GM18861 (cell line): ENCODE data around the gene CARMIL3.
"Not testable (repeated sequence)": the region's sequence is repeated elsewhere in the genome, so short reads cannot be mapped to it uniquely, and the experiment has no call there.

ENCODE experiments used
- ATAC-seq: cut with Tn5 transposase; IDR thresholded peaks from one replicate; pipeline ENCODE4 v1.9.1; 2021; ENCODE audit not compliant: unreplicated experiment

The CARMIL3 gene

DNA sequence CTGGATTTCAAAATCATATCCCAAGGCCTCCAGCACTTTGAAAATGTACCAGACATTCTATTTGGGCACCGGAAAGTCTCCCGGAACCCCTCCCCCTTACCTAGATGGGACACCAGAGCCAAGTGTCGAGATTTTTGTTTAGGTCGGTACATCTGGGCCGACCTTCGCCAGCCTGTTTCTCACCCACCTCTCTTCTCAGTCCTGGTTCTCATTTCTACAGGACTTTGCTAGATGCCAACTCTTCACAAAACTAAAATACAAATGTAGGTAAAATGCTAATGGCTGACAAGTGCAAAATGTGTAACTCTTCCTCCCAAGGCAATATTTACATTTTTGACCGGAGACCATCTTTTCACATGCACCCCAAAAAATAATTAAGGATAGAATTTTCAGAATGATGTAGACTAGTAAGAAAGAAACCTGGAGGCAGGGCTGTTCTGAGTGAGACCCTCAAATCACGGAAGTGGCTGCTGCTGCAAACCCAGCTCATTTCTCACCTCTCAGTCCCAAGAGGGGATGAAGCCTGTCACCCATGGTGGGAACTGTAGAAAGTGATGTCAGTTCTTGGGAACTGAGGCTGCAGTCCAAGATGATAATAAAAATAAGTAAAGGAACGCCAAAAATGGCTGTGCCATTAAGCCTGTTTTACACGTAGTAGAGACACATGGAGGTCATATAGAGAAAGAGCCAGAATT is 14.7 kb upstream of the CARMIL3 start:
- not testable (repeated sequence) for ATAC-seq

DNA sequence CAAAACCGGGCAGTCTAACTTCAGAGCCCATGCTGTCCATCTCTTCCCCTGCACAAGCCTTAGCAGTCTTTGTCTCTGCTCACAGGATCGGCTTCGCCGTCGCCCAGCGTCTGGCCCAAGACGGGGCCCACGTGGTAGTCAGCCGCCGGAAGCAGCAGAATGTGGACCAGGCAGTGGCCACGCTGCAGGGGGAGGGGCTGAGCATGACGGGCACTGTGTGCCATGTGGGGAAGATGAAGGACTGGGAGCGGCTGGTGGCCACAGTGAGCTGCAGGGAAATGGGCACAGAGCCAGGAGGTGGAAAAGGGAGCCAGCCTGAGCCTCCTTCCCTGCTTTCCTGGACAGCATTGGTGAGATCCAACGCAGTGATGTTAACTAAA is 14.2 kb upstream of the CARMIL3 start:
- ATAC-seq: no peak

DNA sequence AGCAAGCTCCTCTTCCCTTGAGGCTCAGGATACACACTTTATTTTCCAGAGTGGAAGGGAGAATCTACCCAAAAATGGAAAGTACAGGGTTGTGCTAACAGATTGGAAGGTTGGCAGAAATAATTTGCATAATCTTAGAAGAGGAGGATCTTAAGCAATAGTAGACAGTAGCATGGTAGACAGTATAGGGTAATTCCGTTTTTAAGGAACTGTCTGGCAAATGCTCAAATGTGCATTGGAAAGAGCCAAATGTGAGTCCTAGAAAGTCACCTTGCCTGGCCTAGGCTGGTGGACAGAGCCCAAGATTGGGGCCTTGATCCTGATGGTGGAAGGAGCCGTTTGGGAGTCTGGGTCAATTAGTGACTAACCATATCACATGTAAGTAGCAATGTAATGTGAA is 13.1 kb upstream of the CARMIL3 start:
- no peak for ATAC-seq

DNA sequence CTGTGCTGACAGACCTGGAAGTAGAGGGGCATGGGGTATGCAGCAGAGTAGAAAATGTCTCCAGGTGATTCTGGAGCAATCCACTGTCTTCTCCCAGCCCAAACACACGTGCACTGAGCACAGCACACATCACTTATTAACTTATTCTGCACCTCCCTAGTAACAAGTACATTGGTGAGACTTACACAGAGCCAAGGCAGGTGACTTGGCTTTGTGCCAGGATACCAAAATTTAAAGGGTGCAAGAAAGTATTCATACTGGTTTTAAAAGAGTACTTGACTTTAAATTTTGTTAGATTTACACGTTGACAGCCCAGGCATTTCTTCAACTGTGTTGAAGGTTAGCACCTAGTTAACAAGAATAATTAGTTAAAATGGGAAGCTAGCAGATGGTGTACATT is 11.1 kb upstream of the CARMIL3 start:
- no peak for ATAC-seq

DNA sequence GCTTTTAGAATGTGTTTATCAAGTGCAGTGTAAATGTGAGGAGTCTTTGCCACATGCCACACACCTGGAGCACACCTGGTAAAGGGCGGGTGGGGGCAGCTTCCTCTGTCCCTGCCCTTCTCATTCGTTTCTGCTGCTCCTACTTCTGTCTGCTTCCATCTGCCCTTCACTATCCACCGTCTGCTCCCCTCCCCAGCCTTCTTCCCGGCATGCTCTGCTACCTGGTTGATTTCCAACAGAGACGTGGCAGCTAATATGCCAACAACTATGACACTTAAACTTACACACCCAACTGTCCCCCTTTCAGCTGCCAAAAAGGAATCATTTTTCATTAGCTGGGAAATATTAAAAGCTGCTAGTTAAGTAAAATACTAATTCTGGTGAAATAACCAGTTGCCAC is 9.1 kb upstream of the CARMIL3 start:
- ATAC-seq: no peak

DNA sequence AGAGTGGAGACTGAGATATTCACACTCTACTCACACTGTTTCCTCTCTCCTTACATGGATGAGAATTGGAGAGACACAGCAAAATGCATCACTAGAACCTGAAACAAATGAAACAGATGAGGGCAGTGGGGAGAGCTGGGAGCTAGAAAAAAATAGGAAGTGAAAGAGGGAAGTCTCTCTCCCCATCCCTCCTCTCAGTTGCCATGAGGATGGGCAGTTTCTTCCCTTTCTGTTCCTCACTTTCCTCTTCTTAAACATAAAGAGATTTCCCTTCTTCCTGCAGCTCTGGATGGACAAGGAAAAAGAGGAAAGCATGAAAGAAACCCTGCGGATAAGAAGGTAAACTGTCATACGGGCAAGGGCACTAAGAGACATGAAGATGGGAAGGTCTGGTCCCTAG is 2.8 kb upstream of the CARMIL3 start:
- not testable (repeated sequence) for ATAC-seq

DNA sequence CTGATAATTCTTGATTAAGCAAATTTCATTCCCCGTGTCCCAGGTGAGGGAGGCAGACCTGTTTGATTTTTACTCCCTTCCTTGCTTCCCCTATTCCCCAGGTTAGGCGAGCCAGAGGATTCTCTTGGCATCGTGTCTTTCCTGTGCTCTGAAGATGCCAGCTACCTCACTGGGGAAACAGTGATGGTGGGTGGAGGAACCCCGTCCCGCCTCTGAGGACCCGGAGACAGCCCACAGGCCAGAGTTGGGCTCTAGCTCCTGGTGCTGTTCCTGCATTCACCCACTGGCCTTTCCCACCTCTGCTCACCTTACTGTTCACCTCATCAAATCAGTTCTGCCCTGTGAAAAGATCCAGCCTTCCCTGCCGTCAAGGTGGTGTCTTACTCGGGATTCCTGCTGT is 1.1 kb upstream of the CARMIL3 start:
- not testable (repeated sequence) for ATAC-seq

DNA sequence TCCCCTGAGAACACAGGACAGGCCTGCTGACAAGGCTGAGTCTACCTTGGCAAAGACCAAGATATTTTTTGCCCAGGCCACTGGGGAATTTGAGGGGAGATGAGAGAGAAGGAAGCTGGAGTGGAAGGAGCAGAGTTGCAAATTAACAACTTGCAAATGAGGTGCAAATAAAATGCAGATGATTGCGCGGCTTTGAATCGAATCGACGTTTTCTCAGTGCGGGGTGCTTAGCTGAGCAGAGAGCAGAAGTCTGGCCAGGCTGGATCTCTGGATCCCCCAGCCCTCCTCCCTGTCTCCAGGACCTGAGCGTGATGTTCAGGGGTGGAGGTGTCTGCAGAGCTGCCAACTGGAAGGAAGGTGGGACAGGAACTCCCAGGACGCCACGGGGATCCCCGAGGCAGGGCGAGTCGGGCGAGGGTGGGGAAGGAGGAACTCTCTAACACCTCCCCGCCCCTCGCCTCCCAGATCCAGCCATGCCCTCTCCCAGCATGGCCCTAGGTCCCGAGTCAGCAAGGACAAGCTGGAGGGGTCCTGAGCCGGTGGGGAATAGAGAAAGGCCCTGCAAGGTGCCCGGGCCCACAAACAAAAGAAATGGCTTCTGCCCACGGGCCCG is 527 bp upstream of the CARMIL3 start:
- no peak for ATAC-seq

DNA sequence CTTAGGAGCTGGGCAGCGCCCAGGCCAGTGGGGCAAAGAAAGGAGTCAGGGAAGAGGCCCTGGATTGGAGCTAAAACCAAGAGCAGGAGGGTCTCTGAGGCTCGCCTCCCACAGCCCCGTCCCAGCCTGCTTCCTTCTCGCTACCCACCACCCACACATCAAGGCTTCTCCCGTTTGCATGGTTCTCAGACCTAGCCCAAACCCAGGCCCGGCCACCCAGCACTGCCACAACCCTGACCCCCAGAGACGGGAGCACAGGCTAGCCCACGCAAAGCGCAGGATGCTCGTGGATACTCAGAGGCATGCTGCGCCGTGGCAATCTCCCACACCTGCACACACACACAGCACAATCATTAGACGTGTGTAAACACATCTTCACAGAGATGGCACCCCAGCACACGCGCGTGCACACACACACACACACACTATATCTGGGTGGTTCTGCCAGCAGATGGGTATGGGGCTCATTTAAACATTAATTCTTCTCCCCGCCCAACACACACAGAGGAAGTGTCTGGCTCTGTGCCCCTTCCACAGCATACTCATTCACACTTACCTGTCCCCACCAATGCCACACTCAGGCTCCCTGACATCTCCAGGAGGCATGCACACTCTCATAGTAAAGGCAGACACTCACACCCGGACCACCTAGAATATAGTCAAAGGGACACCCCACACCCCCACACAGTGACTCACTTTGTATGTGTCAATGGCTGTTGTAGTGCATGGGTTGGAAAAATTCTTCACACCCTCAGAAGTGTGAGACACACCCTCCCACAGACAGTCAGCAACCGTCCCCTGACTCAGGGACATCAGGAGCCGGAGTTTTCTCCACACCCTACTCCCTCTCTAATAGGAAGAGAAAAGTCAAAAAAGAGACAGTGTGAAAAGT is 1.1 kb downstream of the CARMIL3 start:
- no peak for ATAC-seq

DNA sequence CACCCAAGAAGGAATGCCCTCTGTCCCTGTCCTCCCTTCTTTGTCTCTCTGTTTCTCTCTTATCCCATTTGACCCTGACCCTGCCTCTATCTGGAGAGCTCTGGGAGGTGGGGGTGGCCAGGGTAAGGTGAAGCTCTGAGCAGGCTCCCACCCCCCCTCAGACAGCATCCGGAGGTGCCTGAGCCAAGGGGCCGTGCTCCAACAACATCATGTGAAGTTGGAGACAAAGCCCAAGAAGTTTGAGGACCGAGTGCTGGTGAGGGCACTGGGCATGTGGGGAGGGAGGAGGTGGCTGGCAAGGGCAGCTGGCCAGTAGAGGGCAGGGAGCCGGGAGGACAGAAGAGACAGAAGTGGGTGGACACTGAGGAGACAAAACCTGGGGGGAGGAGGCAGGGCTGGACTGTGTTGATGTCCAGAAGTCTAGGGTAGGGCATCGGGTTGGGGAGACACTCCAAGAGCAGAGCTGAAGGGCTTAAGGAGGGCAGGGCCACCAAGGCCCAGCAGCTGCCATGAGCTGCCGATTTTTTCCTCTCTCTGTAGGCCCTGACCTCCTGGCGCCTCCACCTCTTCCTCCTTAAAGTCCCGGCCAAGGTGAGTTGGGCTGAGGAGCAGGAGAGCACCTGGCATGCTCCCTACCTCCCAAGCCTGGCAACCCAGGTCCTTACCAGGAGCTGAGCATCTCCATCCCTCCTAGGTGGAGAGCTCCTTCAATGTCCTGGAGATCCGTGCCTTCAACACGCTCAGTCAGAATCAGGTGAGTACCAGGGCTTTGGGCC is 1.9 kb downstream of the CARMIL3 start:
- no peak for ATAC-seq

DNA sequence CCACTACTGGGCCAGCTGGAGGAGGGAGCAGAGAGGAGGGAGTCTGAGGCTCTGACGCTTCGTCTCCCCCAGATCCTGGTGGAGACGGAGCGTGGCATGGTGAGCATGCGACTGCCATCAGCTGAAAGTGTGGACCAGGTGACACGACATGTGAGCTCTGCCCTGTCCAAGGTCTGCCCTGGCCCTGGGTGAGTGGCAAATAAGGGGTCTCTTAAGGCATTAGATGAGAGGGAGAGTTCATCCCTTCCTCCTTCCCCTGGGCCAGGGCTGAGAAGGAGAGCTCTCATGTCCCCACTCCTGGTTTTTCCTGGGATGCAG is 2.5 kb downstream of the CARMIL3 start:
- ATAC-seq: no peak

DNA sequence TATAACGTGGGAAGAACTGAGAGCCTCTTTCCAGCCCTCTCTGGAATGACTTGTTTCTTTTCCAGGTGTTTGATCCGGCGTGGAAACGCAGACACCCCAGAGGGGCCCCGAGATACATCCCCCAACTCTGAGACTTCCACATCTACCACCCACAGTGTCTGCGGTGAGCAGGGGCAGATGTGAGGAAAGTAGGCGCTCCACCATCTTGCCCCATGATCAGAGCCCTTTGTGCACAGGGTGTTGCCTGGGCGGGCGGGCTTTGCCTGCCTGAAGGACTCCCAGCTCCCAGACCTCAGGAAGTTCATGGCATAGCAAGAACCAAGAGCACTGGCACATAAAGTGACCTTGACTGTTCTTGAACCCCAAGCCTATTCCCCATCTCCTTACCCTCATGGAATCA is 2.8 kb downstream of the CARMIL3 start:
- no peak for ATAC-seq

DNA sequence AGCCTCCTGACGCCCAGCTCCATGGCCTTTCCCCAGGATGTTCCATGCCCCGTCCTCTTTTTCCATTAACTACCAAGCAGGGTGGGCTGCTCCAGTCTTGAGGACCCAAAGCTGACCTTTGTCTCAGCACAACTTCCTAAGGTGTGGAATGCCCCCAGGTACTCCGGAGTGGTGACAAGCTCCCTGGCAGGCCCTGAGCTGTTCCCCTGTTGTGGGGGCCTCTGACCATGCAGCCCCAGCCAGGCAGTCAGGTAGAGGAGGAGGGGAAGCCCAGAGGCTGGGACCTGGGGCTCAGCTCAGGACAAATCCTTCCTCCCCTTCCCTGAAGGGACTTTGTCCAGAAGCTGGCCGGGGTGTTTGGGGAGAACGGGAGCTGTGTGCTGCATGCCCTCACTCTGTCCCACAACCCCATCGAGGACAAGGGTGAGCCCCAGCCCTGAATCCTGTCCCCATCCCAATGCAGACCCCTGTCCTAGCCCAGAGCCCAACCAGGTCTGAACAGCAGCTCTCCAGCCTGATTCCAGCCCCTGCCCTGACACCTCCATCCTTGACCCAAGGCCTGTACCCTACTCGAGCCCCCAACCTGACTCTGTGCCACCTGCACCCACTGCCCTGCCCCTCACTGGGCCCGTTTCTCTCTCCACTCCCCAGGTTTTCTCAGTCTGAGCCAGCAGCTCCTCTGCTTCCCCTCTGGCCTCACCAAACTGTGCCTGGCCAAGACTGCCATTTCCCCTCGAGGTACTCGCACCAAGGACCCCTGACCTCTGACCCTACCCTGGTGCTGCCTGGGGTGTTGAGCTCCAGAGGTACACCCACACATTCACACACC is 4.4 kb downstream of the CARMIL3 start:
- no peak for ATAC-seq

DNA sequence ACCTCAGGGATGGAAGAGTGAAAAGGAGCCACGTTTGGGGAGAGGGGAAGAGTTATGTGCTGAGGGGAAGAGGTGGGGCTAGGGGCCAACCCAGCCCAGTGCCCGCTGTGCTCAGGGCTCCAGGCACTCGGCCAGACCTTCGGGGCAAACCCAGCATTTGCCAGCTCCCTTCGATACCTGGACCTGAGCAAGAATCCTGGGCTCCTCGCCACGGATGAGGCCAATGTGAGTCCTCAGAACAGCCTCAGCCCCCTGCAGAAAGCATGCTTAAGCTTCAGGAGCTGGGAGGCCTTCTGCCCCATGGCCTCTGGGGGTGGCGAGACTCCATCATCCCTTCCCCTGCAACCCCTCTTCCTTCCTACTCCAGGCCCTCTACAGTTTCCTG is 5.0 kb downstream of the CARMIL3 start:
- ATAC-seq: no peak

DNA sequence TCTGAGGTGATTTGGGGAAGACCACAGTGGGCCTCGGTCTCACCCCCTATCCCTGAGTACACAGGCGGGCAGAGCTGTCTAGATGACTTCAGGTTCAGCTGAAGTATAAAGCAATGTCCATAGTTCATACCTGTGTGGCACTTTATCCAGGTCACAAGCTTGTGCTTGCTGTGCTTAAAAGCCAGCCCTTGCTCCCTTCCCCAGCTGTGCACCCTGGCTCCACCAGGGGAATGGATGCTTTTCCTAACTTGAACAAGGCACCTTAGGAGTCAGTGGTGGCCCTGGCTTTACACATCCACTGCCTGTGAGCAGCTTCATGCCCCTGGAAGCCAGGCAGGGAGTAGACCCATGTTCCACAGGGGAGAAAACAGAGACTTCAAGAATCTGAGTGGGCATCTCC is 5.5 kb downstream of the CARMIL3 start:
- ATAC-seq: no peak

DNA sequence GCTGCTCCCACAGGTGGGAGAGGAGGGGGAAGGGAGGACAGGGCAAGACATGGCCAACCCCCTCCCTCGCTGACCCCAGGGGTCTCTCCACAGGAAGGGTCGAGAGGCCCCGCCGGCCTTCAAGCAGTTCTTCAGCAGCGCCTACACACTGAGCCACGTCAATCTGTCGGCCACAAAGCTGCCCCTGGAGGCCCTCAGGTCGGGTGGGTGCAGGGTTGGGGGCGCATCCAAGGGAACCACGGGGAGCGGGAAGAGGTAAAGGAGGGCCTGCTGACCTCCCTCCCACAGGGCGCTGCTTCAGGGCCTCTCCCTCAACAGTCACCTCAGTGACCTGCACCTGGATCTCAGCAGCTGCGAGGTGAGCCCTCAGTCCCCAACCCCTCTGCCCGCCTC is 6.1 kb downstream of the CARMIL3 start:
- no peak for ATAC-seq

DNA sequence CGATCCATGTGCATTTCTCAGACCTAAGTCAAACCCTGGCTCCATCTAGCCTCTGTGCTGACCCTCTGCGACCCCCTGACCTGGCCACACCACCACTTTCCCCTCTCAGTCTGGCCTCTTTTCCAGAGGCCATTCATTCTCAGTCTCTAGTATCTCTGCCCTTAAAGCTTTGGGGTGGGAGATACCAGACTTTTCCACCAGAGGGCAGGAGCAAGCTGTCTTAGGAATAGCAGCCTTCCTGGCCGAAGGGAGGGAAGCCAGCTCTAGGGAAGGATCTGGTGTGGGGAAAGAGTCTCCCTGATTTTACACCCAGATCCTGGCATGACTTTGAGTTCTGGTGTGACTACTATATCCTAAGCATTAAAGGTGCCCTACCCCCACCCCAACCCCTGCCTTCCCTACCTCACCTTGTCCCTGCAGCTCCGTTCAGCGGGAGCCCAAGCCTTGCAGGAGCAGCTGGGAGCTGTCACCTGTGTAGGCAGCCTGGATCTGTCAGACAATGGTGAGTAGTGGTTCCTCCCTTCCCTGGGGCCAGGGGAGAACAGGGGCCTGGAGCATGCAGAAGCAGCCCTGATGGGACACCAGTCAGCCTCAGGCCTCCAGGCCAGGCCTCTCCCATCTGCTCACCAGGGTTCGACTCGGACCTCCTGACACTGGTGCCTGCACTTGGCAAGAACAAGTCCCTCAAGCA is 6.6 kb downstream of the CARMIL3 start:
- no peak for ATAC-seq

DNA sequence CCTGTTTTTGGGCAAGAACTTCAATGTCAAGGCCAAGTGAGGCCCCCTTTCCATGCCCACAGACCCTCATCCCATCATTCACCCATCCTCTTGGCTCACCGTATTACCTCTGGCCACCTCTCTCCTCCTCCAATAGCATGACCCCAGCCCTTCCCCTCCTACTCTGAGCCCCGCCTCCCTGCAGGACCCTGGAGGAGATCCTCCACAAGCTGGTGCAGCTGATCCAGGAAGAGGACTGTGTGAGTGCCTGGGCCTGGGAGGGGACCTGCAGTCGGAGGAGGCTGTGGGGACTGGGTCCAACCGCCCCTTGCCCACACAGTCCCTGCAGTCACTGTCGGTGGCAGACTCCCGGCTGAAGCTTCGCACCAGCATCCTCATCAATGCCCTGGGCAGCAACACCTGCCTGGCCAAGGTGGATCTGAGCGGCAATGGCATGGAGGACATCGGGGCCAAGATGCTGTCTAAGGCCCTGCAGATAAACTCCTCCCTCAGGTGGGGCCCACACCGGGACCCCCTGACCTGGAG is 7.2 kb downstream of the CARMIL3 start:
- ATAC-seq: no peak

DNA sequence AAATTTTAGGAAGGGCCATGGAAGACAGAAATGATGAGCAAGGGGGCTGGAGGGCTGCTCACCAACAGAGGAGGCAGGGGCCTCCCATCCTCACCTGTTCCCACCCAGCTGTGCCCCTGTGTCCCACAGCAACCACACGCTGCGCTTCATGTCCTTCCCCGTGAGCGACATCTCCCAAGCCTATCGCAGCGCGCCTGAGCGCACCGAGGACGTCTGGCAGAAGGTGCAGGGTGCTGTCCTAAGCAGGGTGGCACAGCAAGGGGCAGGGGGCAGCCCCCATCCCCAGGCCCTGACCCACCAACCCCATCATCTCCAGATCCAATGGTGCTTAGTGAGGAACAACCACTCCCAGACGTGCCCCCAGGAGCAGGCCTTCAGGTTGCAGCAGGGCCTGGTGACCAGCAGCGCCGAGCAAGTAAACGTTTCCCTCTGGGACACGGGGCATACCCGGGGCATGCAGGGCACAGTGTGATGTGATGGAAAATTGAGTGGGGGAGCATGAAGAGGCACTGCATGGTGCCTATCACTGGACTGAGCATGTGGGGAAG is 8.1 kb downstream of the CARMIL3 start:
- ATAC-seq: no peak

DNA sequence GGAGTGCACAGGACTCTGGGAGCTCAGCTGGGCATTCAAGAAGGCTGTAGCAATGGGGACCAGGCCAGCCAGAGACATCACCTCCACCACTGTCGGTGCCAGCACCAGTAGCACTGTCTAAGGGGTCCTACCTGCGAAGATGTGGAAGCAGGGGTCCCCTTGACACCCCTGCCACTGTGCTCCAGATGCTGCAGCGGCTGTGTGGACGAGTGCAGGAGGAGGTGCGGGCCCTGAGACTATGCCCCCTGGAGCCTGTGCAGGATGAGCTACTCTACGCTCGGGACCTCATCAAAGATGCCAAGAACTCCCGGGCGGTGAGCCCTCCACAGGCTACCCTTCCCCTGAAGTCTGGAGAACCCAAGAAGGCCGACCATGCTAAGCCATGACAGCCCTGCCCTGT is 8.6 kb downstream of the CARMIL3 start:
- no peak for ATAC-seq
